AG08396 (cell line): ENCODE results near the gene ATG7.
"Not testable (repeated sequence)": the region's sequence is repeated elsewhere in the genome, so short reads cannot be mapped to it uniquely, and the experiment has no call there.

Source experiments
- DNase-seq: peaks from one replicate; pipeline ENCODE4 v3.0.0; 2012; ENCODE audit warnings: low spot score, mixed read lengths

The ATG7 gene

GRCh38 chr3:11300970-11301369, 28.8 kb downstream of the ATG7 start:
- DNase-seq: peak; percentile 18

GRCh38 chr3:11302444-11302843, 30.2 kb downstream of the ATG7 start:
- no peak for DNase-seq

- no peak for DNase-seq
Observed at GRCh38 chr3:11304175-11304574, 32.0 kb downstream of the ATG7 start.

- no peak for DNase-seq
Observed at GRCh38 chr3:11305509-11305908, 33.3 kb downstream of the ATG7 start.

- no peak for DNase-seq
Observed at GRCh38 chr3:11306817-11307589, 34.8 kb downstream of the ATG7 start.

- DNase-seq: no peak
Observed at GRCh38 chr3:11307830-11308432, 35.7 kb downstream of the ATG7 start.

GRCh38 chr3:11310258-11310657, 38.1 kb downstream of the ATG7 start:
- DNase-seq: no peak

GRCh38 chr3:11312166-11312565, 40.0 kb downstream of the ATG7 start:
- no peak for DNase-seq

GRCh38 chr3:11317300-11317699, 45.1 kb downstream of the ATG7 start:
- DNase-seq: no peak

GRCh38 chr3:11322931-11323330, 50.7 kb downstream of the ATG7 start:
- DNase-seq: no peak

GRCh38 chr3:11323813-11324212, 51.6 kb downstream of the ATG7 start:
- no peak for DNase-seq

GRCh38 chr3:11327619-11328018, 55.4 kb downstream of the ATG7 start:
- no peak for DNase-seq

GRCh38 chr3:11328196-11328945, 56.2 kb downstream of the ATG7 start:
- DNase-seq: no peak

- no peak for DNase-seq
Observed at GRCh38 chr3:11329777-11330176, 57.6 kb downstream of the ATG7 start.

- DNase-seq: no peak
Observed at GRCh38 chr3:11331101-11331500, 58.9 kb downstream of the ATG7 start.

GRCh38 chr3:11335056-11335608, 62.9 kb downstream of the ATG7 start:
- DNase-seq: peak; percentile 47

GRCh38 chr3:11339541-11339940, 67.3 kb downstream of the ATG7 start:
- no peak for DNase-seq

GRCh38 chr3:11346416-11346815, 74.2 kb downstream of the ATG7 start:
- DNase-seq: peak; percentile 32

GRCh38 chr3:11348877-11349276, 76.7 kb downstream of the ATG7 start:
- not testable (repeated sequence) for DNase-seq

- no peak for DNase-seq
Observed at GRCh38 chr3:11349446-11349845, 77.2 kb downstream of the ATG7 start.

GRCh38 chr3:11350374-11350773, 78.2 kb downstream of the ATG7 start:
- no peak for DNase-seq

- no peak for DNase-seq
Observed at GRCh38 chr3:11351451-11351850, 79.3 kb downstream of the ATG7 start.

GRCh38 chr3:11356269-11356668, 84.1 kb downstream of the ATG7 start:
- no peak for DNase-seq
